Measurements from ENCODE around the gene ALK.
"Not testable (repeated sequence)": the region's sequence is repeated elsewhere in the genome, so short reads cannot be mapped to it uniquely, and the experiment has no call there.

Gene ALK

GRCh38 chr2:29760008-29760407 is 161.4 kb downstream of the ALK start:
- no peak for DNase-seq (ENCODE audit: extremely low spot score)
- ChIA-PET POLR2A (no interaction called here), CTCF (no interaction called here)
- TF ChIP-seq CTCF (IDR thresholded peaks at IDR 0.05; ENCODE audit: control extremely low read depth, extremely low read depth, low read depth, missing control alignments): no peak

GRCh38 chr2:29759360-29759759 is 162.0 kb downstream of the ALK start:
- no peak for DNase-seq (ENCODE audit: extremely low spot score)
- CTCF ChIA-PET: no interaction called here
- TF ChIP-seq CTCF (IDR thresholded peaks at IDR 0.05; ENCODE audit: control extremely low read depth, extremely low read depth, low read depth, missing control alignments): no peak
- POLR2A ChIA-PET: no interaction called here

GRCh38 chr2:29755829-29756228 is 165.6 kb downstream of the ALK start:
- TF ChIP-seq CTCF (IDR thresholded peaks at IDR 0.05; ENCODE audit: control extremely low read depth, extremely low read depth, low read depth, missing control alignments): no peak
- CTCF ChIA-PET: interaction anchor here (1.4 to 1.7 kb wide), 3 partner anchors 11 to 53 kb away, joined by 3 to 4 read pairs (median 3); no protein-coding TSS in a partner anchor
- POLR2A ChIA-PET: no interaction called here
- no peak for DNase-seq (ENCODE audit: extremely low spot score)

- POLR2A ChIA-PET: interaction anchor here (0.5 kb wide), 1 partner anchor 226 kb away, joined by 5 read pairs; no protein-coding TSS in a partner anchor
- no peak for DNase-seq (ENCODE audit: extremely low spot score)
- TF ChIP-seq CTCF (IDR thresholded peaks at IDR 0.05; ENCODE audit: control extremely low read depth, extremely low read depth, low read depth, missing control alignments): no peak
- CTCF ChIA-PET: interaction anchor here (1.4 kb wide), 2 partner anchors 31 to 53 kb away, joined by 3 read pairs; no protein-coding TSS in a partner anchor
Observed at GRCh38 chr2:29755233-29755632, 166.2 kb downstream of the ALK start.

- no peak for DNase-seq (ENCODE audit: extremely low spot score)
- no peak for TF ChIP-seq CTCF (IDR thresholded peaks at IDR 0.05; ENCODE audit: control extremely low read depth, extremely low read depth, low read depth, missing control alignments)
- POLR2A ChIA-PET: no interaction called here
- CTCF ChIA-PET: no interaction called here
Observed at GRCh38 chr2:29753671-29754444, 167.5 kb downstream of the ALK start.

GRCh38 chr2:29751390-29751789 is 170.0 kb downstream of the ALK start:
- POLR2A ChIA-PET: no interaction called here
- CTCF ChIA-PET: interaction anchor here (1.0 to 1.5 kb wide), 4 partner anchors 25 to 37 kb away, joined by 3 to 4 read pairs (median 3); no protein-coding TSS in a partner anchor
- no peak for TF ChIP-seq CTCF (IDR thresholded peaks at IDR 0.05; ENCODE audit: control extremely low read depth, extremely low read depth, low read depth, missing control alignments)
- peak; percentile 57 for DNase-seq (ENCODE audit: extremely low spot score)

- CTCF ChIA-PET; POLR2A ChIA-PET; DNase-seq (ENCODE audit: extremely low spot score): not testable (repeated sequence)
Observed at GRCh38 chr2:29750463-29750862, 170.9 kb downstream of the ALK start.

Data from GM10248 (cell line).